GM12878 (cell line): Measurements from ENCODE around the gene TTC39C. TPM values are rescaled to one million over a fixed set of nuclear protein-coding genes. Genes with fewer than 3 reads are reported as not detected.

ENCODE experiments used
- ATAC-seq: fragments of 200-7000 bp; cut with Tn5 transposase; 3 replicates; pipeline ENCODE4 v1.9.1; 2020; ENCODE audit warnings: mild to moderate bottlenecking, moderate library complexity
- BruUV-seq: library from RNA; stranded (reverse); fragments of 400-500 nt; replicated peaks from 2 replicates; lab custom pipeline; 2021; lab: Mats Ljungman, UMichigan
- CTCF ChIA-PET: fragments of 300-600 bp; sonication (Branson Sonifier 250); formaldehyde crosslinking; extraction: SDS; loops from one replicate; lab custom pipeline; 2021; ENCODE audit warnings: inconsistent platforms; lab: Yijun Ruan, JAX
- POLR2A ChIA-PET: fragments of 350-600 bp; formaldehyde crosslinking; extraction: SDS; loops from one replicate; lab custom pipeline; 2021; ENCODE audit warnings: inconsistent platforms; lab: Charles Lee
- RAD21 ChIA-PET: fragments of 300-600 bp; sonication (Branson Sonifier 250); formaldehyde crosslinking; loops from one replicate; lab custom pipeline; 2023; ENCODE audit warnings: antibody characterized with exemption; ENCODE audit not compliant: unreplicated experiment; lab: Charles Lee
- SMC1A ChIA-PET: fragments of 300-600 bp; sonication (Branson Sonifier 250); formaldehyde crosslinking; loops from one replicate; lab custom pipeline; 2023; ENCODE audit not compliant: unreplicated experiment, uncharacterized antibody; lab: Charles Lee
- DNase-seq: peaks from one replicate; pipeline ENCODE4 v3.0.0-alpha.2; 2011; ENCODE audit warnings: low read depth, low spot score
- FAIRE-seq: peaks from 3 replicates; lab custom pipeline; 2011; peaks lifted over from hg19 to GRCh38; lab: Jason Lieb, UNC
- H2AFZ ChIP-seq: 2 replicates; pipeline ENCODE4 v1.6.0; 2011; ENCODE audit warnings: low read depth, low read length, control low read depth; ENCODE audit not compliant: control insufficient read depth
- H3K27ac ChIP-seq: 2 replicates; pipeline ENCODE4 v1.5.1; 2011; ENCODE audit warnings: control low read depth; ENCODE audit not compliant: control insufficient read depth, insufficient read depth
- H3K27me3 ChIP-seq, 2 experiments: replicated peaks in 1 of 2; 2 replicates each; pipeline versions ENCODE4 v1.6.0 to v1.6.1; 2011; ENCODE audit warnings: low read length in 1 of 2; ENCODE audit not compliant: control insufficient read depth in 2 of 2, insufficient read depth in 2 of 2
- H3K36me3 ChIP-seq, 2 experiments: 2 replicates each; pipeline ENCODE4 v1.5.1; 2011; ENCODE audit warnings: low read length in 1 of 2; ENCODE audit not compliant: control insufficient read depth in 2 of 2, insufficient read depth in 2 of 2
- H3K4me1 ChIP-seq: 2 replicates; pipeline ENCODE4 v1.6.1; 2011; ENCODE audit warnings: mild to moderate bottlenecking, low read length, moderate library complexity, mixed read lengths; ENCODE audit not compliant: control insufficient read depth, insufficient read depth
- H3K4me2 ChIP-seq: 2 replicates; pipeline ENCODE4 v1.6.0; 2011; ENCODE audit warnings: control low read depth; ENCODE audit not compliant: control insufficient read depth, insufficient read depth
- H3K4me3 ChIP-seq: fragments of 200-600 bp; sonication (generic); 2 replicates; pipeline ENCODE4 v1.5.1; 2016
- H3K79me2 ChIP-seq: 2 replicates; pipeline ENCODE4 v1.6.0; 2011; ENCODE audit warnings: low read length; ENCODE audit not compliant: control insufficient read depth, insufficient read depth
- H3K9ac ChIP-seq: 2 replicates; pipeline ENCODE4 v1.8.0; 2011; ENCODE audit warnings: low read length, control low read depth, mixed read lengths; ENCODE audit not compliant: control insufficient read depth, insufficient read depth
- H3K9me3 ChIP-seq: replicated peaks from 3 replicates; pipeline ENCODE4 v1.5.1; 2011; ENCODE audit warnings: mild to moderate bottlenecking, low read length; ENCODE audit not compliant: control insufficient read depth, insufficient read depth
- H4K20me1 ChIP-seq: 2 replicates; pipeline ENCODE4 v1.6.0; 2011; ENCODE audit not compliant: control insufficient read depth, insufficient read depth
- CREM ChIP-seq: IDR thresholded peaks from 2 replicates; pipeline ENCODE4 v1.6.1; 2014; ENCODE audit warnings: antibody characterized with exemption, low read depth
- MTA3 ChIP-seq: IDR thresholded peaks from 2 replicates; pipeline ENCODE4 v1.6.1; 2012; ENCODE audit warnings: low read length, inconsistent platforms, borderline replicate concordance
- SMAD5 ChIP-seq: IDR thresholded peaks from 2 replicates; pipeline ENCODE4 v1.6.1; 2016; ENCODE audit warnings: antibody characterized with exemption, low read depth
- SUZ12 ChIP-seq: fragments of 200-600 bp; sonication (generic); IDR thresholded peaks from one replicate; pipeline ENCODE4 v1.6.1; 2018; ENCODE audit warnings: antibody characterized with exemption, mild to moderate bottlenecking; ENCODE audit not compliant: unreplicated experiment
- ZNF274 ChIP-seq: IDR thresholded peaks from one replicate; pipeline ENCODE4 v1.8.0; 2011; ENCODE audit not compliant: insufficient read length, insufficient read depth
- WGBS: methylation state at CpG from one replicate; pipeline ENCODE4 v1.1.6; 2016; ENCODE audit warnings: low lambda C conversion rate; ENCODE audit not compliant: insufficient replicate concordance, insufficient coverage; ENCODE audit errors: missing lambda C conversion rate; 5-methylcytosine and 5-hydroxymethylcytosine counted together
- in situ Hi-C: fragments of 300-500 bp; cut with MboI; formaldehyde crosslinking; loops from 9 replicates; pipeline ENCODE4 v1.14.3; 2018; ENCODE audit warnings: mixed read lengths
- intact Hi-C: fragments of 100-400 bp; cut with micrococcal nuclease; formaldehyde crosslinking; loops from one replicate; pipeline ENCODE4 v1.14.2; 2022; ENCODE audit not compliant: unreplicated experiment
- polyA plus RNA-seq, 11 experiments: library from polyadenylated mRNA; depleted of rRNA in 4 of 11; unstranded in 6 of 11; stranded (reverse) in 5 of 11; fragments of >200 nt; fragmentation: Nextera tagmentation in 4 of 11; fragmentation: Illumina TruSeq in 1 of 11; extraction: Ambion mirVana in 4 of 11; extraction: Trizol in 1 of 11; gene quantifications; 1 replicate in 1 of 11; 2 replicates in 10 of 11; pipeline versions ENCODE4 v1.2.1 to v1.2.3, GENCODE V29; 2011 to 2016; ENCODE audit warnings: inconsistent platforms in 2 of 11, missing spikeins in 2 of 11, low read depth in 1 of 11
- total RNA-seq, 4 experiments: library from RNA; depleted of rRNA in 3 of 4; stranded (reverse); fragments of >200 nt in 3 of 4; fragmentation: Illumina TruSeq in 1 of 4; extraction: Trizol in 1 of 4; gene quantifications; 2 replicates each; pipeline versions ENCODE4 v1.2.1 to v1.2.3, GENCODE V29; 2013 to 2021
- TF ChIP-seq, protein P1 (sequence below): fragments of 150-350 bp; IDR thresholded peaks from 2 replicates; pipeline ENCODE4 v1.6.1; 2014; ENCODE audit warnings: mild to moderate bottlenecking, low read depth, low read length
- TF ChIP-seq, protein P2 (sequence below): fragments of 450-650 bp; IDR thresholded peaks from 2 replicates; pipeline ENCODE4 v1.6.1; 2016; ENCODE audit warnings: mild to moderate bottlenecking

The TTC39C gene
- total and polyA plus RNA-seq, 10 of the 15 experiments (the other 5 are each of a cell fraction or from before 2014, with no cell fraction given) = 21.1 to 91.0 (median 64.8) TPM

DNA sequence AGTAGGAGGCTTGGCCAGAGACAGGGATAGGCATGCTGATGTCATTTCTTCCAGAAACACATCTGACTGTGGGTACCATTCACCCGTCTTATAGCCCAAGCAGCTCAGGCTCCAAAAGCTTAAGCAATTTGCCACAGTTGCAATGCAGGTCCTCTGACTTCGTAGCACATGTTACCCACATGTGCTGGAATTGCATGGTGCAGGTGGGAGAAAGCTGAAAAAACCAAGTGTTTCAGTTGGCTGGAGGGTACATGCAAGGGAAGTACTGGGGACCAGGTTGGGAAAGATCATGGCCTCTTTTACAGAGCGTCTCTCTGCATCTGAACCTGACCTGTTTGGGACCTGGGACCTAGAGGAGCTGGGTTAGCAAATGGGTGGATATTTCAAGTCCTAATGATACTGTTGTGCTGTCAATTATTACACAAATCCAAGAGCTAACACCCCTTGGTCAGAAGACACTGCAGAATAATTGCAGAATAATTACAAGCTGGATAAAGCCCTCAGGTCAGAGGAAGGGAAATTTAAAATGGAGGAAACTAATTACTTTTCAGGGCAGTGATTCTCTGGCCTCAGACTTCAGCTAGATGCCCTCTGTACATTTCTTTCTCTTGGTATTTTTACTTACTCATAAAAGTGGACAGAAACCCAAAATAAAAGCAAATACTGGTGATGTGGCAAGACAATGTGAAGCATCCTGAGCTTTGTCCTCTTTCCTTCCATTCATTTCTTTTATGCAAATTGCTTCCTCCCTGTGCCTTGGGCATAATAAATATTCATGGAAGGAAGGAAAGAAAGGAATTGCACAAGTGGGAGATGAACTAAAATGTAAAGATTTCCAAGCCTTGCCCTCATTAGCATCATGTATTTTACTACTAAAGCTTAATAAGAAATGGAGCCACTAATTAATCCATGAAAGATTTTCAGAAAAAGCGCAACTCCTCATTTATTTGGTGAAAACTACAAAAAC lies 45.6 kb upstream of the TTC39C start:
- ChIA-PET POLR2A (interaction anchor here (0.7 to 2.5 kb wide), 2 partner anchors 12 to 47 kb away, joined by 3 to 7 read pairs; no protein-coding TSS in a partner anchor), RAD21 (interaction anchor here (0.5 to 2.2 kb wide), 6 partner anchors 12 to 59 kb away, joined by 3 to 6 read pairs (median 4); no protein-coding TSS in a partner anchor), CTCF (interaction anchor here (0.6 to 2.4 kb wide), 10 partner anchors 12 to 151 kb away, joined by 3 to 8 read pairs (median 3); no protein-coding TSS in a partner anchor), SMC1A (interaction anchor here (0.8 to 2.7 kb wide), 12 partner anchors 9 to 524 kb away, joined by 3 to 11 read pairs (median 4); no protein-coding TSS in a partner anchor)
- Histone ChIP-seq H2AFZ (no peak overlapping the region), H3K27ac (no peak overlapping the region), H3K4me2 (no peak overlapping the region), H3K27me3 (no peaks in the 10 kb centered on the region), H3K9ac (no peak overlapping the region), H3K4me3 (no peak overlapping the region), H3K4me1 (peaks cover 37% of the 10 kb centered on the region), H3K9me3 (no peaks in the 10 kb centered on the region), H3K79me2 (no peaks in the 10 kb centered on the region), H3K36me3 (no peaks in the 10 kb centered on the region), H4K20me1 (no peaks in the 10 kb centered on the region)
- TF ChIP-seq ZNF274 (no peak), SMAD5 (no peak), SUZ12 (no peak), CREM (no peak), MTA3 (no peak)
- TF ChIP-seq, protein P1, sequence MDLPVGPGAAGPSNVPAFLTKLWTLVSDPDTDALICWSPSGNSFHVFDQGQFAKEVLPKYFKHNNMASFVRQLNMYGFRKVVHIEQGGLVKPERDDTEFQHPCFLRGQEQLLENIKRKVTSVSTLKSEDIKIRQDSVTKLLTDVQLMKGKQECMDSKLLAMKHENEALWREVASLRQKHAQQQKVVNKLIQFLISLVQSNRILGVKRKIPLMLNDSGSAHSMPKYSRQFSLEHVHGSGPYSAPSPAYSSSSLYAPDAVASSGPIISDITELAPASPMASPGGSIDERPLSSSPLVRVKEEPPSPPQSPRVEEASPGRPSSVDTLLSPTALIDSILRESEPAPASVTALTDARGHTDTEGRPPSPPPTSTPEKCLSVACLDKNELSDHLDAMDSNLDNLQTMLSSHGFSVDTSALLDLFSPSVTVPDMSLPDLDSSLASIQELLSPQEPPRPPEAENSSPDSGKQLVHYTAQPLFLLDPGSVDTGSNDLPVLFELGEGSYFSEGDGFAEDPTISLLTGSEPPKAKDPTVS = no peak
- TF ChIP-seq, protein P2, sequence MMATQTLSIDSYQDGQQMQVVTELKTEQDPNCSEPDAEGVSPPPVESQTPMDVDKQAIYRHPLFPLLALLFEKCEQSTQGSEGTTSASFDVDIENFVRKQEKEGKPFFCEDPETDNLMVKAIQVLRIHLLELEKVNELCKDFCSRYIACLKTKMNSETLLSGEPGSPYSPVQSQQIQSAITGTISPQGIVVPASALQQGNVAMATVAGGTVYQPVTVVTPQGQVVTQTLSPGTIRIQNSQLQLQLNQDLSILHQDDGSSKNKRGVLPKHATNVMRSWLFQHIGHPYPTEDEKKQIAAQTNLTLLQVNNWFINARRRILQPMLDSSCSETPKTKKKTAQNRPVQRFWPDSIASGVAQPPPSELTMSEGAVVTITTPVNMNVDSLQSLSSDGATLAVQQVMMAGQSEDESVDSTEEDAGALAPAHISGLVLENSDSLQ = no peak
- WGBS = 85% methylated on average over 4 of the region's 4 CpGs
- intact Hi-C loops (no loop called here), in situ Hi-C loops (loop anchor here (5.0 kb wide), 1 partner anchor 143 kb away; no protein-coding TSS in a partner anchor)
- ATAC-seq (no peak), FAIRE-seq (no peak), DNase-seq (no peak)
- no TSS peak for BruUV-seq
